Osteocyte (in vitro differentiated cells): ENCODE measurements around the gene XRCC6. TPM values are rescaled to one million over a fixed set of nuclear protein-coding genes. Genes with fewer than 3 reads are reported as not detected.

Experiments used
- DNase-seq: peaks from one replicate; pipeline ENCODE4 v3.0.0; 2021; ENCODE audit warnings: mixed read lengths; ENCODE audit not compliant: unreplicated experiment; ENCODE audit errors: extremely low spot score
- H3K27ac Mint-ChIP-seq: one replicate; pipeline ENCODE4 v1.8.0; 2021; ENCODE audit warnings: mild to moderate bottlenecking, mixed read lengths; ENCODE audit not compliant: unreplicated experiment
- H3K27me3 Mint-ChIP-seq: one replicate; pipeline ENCODE4 v1.8.0; 2021; ENCODE audit warnings: mixed read lengths; ENCODE audit not compliant: unreplicated experiment
- H3K36me3 Mint-ChIP-seq: one replicate; pipeline ENCODE4 v1.8.0; 2021; ENCODE audit warnings: mixed read lengths; ENCODE audit not compliant: unreplicated experiment
- H3K4me1 Mint-ChIP-seq: one replicate; pipeline ENCODE4 v1.8.0; 2021; ENCODE audit warnings: mixed read lengths; ENCODE audit not compliant: unreplicated experiment
- H3K4me3 Mint-ChIP-seq: one replicate; pipeline ENCODE4 v1.8.0; 2021; ENCODE audit warnings: mild to moderate bottlenecking, moderate library complexity, mixed read lengths; ENCODE audit not compliant: unreplicated experiment
- H3K9me3 Mint-ChIP-seq: one replicate; pipeline ENCODE4 v1.8.0; 2021; ENCODE audit warnings: mixed read lengths; ENCODE audit not compliant: unreplicated experiment
- total RNA-seq: library from RNA; stranded (reverse); gene quantifications from 2 replicates; pipeline ENCODE4 v1.2.1, GENCODE V29; 2021
- TF ChIP-seq, protein P1 (sequence below): fragments of 200-600 bp; sonication (generic); IDR thresholded peaks from 2 replicates; pipeline ENCODE4 v1.5.0; 2021; ENCODE audit warnings: antibody characterized with exemption, mild to moderate bottlenecking, moderate library complexity

The XRCC6 gene
- total RNA-seq, 1 donor from 2014 or later, result 211 TPM

DNA sequence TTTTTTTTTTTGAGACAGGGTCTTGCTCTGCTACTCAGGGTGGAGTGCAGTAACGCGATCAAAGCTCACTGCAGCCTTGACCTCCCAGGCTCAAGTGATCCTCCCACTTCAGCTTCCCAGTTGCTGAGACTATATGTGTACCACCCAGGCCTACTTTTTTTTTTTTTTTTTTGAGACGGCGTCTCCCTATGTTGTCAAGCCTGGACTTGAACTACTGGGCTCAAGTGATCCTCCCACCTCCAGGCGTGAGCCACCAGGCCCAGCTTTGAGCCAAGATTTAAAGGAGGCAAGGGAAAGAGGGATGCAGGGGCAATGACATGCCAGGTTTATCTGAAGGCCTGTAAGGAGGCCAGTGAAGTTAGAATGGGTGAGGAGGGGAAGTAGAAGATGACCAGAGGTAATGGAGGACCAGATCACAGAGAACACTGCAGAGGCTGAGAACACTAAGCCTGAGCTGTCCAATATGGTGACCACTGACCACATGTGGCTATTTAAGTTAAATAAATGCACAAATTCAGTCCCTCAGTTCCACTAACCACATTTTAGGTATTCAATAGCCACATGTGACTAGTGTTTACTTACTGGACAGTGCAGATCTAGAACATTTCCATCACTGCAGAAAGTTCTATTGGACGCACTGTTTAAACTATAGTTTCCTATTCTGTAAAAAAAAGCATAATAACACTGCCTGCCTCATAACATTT is 8.3 kb upstream of the XRCC6 start:
- TF ChIP-seq, protein P1, sequence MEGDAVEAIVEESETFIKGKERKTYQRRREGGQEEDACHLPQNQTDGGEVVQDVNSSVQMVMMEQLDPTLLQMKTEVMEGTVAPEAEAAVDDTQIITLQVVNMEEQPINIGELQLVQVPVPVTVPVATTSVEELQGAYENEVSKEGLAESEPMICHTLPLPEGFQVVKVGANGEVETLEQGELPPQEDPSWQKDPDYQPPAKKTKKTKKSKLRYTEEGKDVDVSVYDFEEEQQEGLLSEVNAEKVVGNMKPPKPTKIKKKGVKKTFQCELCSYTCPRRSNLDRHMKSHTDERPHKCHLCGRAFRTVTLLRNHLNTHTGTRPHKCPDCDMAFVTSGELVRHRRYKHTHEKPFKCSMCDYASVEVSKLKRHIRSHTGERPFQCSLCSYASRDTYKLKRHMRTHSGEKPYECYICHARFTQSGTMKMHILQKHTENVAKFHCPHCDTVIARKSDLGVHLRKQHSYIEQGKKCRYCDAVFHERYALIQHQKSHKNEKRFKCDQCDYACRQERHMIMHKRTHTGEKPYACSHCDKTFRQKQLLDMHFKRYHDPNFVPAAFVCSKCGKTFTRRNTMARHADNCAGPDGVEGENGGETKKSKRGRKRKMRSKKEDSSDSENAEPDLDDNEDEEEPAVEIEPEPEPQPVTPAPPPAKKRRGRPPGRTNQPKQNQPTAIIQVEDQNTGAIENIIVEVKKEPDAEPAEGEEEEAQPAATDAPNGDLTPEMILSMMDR, result no peak
- H3K36me3 Mint-ChIP-seq, result peaks cover 2% of the 10 kb centered on the region
- H3K4me3 Mint-ChIP-seq, result no peak overlapping the region
- no peaks in the 10 kb centered on the region for H3K9me3 Mint-ChIP-seq
- no peaks in the 10 kb centered on the region for H3K27me3 Mint-ChIP-seq
- H3K4me1 Mint-ChIP-seq, result no peaks in the 10 kb centered on the region
- no peak for DNase-seq
- no peak overlapping the region for H3K27ac Mint-ChIP-seq

GRCh38 chr22:41613456-41613855 is 7.6 kb upstream of the XRCC6 start:
- no peak overlapping the region for H3K27ac Mint-ChIP-seq
- H3K36me3 Mint-ChIP-seq, result no peaks in the 10 kb centered on the region
- DNase-seq, result no peak
- H3K27me3 Mint-ChIP-seq, result no peaks in the 10 kb centered on the region
- TF ChIP-seq, protein P1, result no peak
- H3K4me1 Mint-ChIP-seq, result peaks cover 3% of the 10 kb centered on the region
- no peaks in the 10 kb centered on the region for H3K9me3 Mint-ChIP-seq
- no peak overlapping the region for H3K4me3 Mint-ChIP-seq

DNA sequence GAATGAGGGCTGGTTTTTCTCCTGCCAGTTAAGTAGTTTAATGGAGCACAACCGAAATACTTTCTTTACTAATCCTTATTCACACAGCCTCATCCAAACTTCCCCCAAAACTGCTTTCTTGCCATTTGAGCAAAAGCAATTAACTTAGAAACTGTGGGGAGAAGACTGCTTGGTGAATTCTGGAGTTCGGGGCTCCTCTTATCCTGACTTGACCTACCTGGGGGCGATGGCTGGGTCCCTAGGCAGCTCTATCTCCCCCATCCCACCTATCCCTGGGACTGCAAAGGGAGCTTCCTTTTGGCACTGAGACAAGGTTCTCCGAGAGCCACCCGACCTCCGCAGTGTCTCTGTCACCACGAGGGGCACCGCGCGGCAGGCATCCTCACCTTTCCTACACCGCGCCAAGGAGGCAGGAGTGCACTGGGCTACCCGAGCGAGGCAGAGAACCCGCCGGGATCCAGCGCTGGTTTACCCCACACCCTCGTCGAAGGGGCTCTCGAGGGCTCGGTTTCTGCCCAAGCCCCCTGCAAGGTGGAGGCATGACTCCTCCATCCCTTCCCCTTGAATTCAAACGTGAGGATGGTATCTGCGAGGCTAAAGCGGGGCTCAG is 1.0 kb upstream of the XRCC6 start:
- TF ChIP-seq, protein P1, result no peak
- DNase-seq, result no peak
- no peaks in the 10 kb centered on the region for H3K27me3 Mint-ChIP-seq
- H3K4me3 Mint-ChIP-seq, result peak overlapping the region; percentile 90
- no peaks in the 10 kb centered on the region for H3K9me3 Mint-ChIP-seq
- H3K36me3 Mint-ChIP-seq, result peaks cover 3% of the 10 kb centered on the region
- peak overlapping the region; percentile 88 for H3K27ac Mint-ChIP-seq
- peaks cover 28% of the 10 kb centered on the region for H3K4me1 Mint-ChIP-seq

DNA sequence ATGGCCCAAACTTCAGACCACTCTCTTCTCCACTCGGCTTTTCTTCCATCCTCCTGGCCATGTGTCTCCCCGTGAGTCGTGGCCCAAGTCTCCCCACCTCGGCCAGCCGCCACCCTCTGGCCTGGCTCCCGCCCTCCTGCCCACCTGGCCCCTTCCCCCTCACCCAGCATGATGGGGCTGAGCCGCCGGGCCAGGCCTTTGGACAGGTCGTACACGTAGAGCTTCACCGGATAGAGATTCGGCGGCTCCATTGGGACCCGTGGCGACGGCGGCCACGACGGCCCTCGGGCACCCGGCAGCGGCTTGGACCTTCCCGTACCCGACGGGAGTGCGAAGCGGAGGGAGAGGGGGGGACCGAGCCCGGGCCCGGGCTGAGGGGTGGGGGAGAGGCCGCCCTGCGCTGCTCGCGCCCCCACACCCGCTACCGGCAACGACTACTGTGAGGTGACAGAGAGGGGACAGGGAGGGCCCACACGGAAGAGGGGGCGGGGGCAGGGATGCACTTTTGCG is 451 bp upstream of the XRCC6 start, which contains the start of gene DESI1:
DESI1 (minus strand) TSS at position 455 of the 510 bp plus-strand sequence; CDS start at position 251, 204 bp downstream.
- TF ChIP-seq, protein P1, result peak; percentile 6
- Mint-ChIP-seq H3K9me3 (no peaks in the 10 kb centered on the region), H3K36me3 (peaks cover 6% of the 10 kb centered on the region), H3K27ac (peak within 1 kb of the TSS; percentile 96), H3K4me1 (peaks cover 28% of the 10 kb centered on the region), H3K27me3 (no peaks in the 10 kb centered on the region), H3K4me3 (peak within 1 kb of the TSS; percentile 90)
- no peak for DNase-seq

DNA sequence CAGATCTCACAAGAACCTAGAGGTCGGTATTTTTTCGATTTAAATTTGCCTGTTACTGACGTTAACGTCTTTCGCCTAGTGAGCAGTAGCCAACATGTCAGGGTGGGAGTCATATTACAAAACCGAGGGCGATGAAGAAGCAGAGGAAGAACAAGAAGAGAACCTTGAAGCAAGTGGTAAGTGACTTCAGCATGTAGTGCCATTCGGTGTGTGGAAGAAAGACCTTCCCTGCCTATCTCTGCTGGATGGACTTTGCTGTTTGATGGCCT is 750 bp downstream of the XRCC6 start:
- H3K4me3 Mint-ChIP-seq, result peak overlapping the region; percentile 90
- DNase-seq, result no peak
- peaks cover 6% of the 10 kb centered on the region for H3K36me3 Mint-ChIP-seq
- peaks cover 28% of the 10 kb centered on the region for H3K4me1 Mint-ChIP-seq
- TF ChIP-seq, protein P1, result no peak
- H3K9me3 Mint-ChIP-seq, result no peaks in the 10 kb centered on the region
- no peaks in the 10 kb centered on the region for H3K27me3 Mint-ChIP-seq
- peak overlapping the region; percentile 96 for H3K27ac Mint-ChIP-seq
